ENCODE measurements around the gene SBK3.
"Not testable (repeated sequence)": the region's sequence is repeated elsewhere in the genome, so short reads cannot be mapped to it uniquely, and the experiment has no call there.

Gene SBK3

DNA sequence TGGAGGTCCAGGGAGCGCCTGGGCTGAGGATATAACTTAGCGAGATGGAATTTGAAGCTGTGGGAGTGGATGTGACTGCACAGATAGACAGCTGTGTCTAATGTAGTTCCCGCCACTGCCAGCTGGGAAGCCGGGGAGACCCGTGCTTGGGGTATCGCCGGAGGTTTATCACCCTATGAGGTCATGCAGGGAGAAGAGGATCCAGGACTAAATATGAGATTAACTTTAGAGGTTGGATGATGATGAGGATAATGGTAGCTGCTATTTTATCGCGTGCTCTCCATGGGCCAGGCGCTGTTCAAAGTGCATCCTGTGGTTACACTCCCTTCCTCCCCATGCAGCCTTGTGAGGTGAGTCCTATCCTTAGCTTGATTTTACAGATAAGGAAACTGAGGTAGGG lies 37.2 kb downstream of the SBK3 start:
- DNase-seq, result no peak

DNA sequence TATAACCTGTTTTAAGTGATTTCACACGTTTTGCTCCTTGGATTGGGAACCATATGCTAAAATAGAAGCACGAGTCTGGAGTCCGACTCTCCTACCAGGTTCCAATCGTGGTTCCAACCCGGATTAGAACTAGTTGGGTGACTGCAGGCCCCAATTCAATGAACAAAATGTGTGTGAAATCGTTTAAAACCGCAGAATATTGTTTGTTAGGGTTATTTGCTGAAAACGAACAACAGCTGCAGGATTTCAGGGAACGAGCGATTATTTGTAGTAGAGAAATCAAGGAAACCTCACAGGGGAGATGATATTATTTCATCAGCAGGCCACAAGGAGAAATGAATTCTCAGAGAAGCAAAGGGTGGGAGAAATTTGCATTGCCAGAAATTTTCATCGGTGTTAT lies 40.4 kb downstream of the SBK3 start:
- DNase-seq, result no peak

DNA sequence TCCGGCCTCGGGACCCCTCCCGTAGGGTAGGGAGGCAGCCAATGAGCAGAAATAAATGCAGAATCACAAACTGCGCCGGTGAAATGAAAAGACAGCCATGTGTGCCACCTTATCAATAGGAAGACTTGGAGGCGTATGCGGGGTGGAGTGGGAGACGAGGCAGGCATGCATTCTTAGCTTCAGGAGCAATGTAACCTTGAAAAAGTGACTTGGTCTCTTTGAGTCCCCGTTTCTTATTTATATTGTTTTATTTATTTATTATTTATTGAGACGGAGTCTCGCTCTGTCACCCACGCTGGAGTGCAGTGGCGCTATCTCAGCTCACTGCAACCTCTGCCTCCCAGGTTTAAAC lies 41.1 kb downstream of the SBK3 start:
- DNase-seq, result no peak

DNA sequence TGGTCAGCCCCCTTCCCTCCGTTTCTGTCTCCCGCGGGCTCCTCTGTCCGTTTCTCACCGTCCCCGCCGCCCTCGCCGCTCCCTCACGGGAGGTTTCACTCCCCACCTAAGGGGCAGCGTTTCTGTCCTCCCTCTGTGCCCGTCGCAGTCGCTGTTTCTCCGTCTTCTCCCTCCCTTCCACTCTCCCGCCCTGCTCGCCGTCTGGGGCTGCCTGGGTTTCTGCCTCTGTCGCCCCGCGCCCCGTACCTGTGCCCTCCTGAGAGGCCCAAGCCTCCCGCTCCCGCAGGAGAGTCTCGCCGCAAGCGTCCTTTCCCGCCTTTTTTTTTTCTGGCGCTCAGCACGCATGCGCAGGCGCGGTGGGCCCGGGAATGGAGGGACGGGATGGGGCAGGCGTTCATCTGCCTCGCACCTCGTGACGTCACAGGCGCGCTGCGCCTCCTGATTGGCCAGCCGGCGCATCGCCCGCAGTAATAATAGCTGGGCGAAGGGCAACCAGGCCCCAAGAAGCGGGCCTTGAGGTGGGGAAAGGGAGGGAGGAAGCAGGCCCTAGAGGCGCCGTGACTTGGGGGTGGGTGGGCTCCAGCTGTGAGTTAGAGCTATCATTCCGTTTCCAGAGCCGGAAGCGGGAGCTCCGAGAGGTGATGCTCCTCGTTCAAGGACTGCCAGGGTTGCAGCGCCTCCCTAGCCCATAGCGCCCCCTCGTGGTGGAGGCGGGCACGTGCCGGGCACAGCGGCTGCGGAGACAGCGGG lies 41.7 kb downstream of the SBK3 start:
- peak; percentile 91 for DNase-seq

DNA sequence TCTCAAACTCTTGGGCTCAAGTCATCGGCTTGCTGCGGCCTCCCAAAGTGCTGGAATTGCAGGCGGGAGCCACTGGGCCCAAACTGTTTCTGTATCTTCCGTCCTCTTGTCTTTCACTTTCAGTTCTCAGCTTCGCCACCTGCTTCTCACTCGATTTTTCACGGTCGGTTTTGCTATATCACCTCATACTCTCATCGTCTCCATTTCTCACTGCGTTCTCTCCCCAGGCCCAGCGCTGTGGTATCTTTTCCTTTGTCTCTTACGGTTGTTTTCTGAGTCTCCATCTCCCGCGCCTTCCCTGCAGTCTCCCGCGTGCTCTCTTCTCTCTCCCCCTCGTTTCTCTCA lies 42.2 kb downstream of the SBK3 start:
- DNase-seq, result no peak

DNA sequence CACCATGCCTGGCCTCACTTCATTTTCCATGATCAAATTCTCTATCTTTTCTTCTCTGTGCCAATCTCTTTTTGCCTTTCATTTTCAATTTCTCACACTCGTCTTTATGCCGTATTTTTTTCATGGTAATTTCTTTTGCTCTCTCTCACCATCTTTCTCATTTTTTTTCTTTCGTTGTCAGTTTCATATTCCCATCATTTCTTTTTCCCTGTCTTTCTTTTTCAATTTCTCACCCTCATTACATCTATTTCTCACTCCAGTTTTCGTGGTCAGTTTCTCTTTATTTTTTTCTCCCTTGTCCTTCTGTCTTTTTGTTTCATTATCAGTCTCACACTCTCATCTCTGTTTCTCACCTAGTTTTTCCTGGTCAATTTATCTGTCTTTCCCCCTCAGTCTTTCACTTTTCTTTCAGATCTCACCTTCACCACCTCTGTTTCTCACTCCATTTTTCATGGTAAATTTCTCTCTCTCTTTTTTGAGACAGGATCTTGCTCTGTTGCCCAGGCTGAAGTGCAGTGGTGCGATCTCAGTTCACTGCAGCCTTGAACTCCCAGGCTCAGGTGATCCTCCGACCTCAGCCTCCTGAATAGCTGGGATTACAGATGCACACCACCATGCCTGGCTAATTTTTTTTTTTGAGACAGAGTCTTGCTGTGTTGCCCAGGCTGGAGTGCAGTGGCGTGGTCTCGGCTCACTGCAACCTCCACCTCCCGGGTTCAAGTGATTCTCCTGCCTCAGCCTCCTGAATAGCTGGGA lies 43.0 kb downstream of the SBK3 start:
- DNase-seq, result no peak

DNA sequence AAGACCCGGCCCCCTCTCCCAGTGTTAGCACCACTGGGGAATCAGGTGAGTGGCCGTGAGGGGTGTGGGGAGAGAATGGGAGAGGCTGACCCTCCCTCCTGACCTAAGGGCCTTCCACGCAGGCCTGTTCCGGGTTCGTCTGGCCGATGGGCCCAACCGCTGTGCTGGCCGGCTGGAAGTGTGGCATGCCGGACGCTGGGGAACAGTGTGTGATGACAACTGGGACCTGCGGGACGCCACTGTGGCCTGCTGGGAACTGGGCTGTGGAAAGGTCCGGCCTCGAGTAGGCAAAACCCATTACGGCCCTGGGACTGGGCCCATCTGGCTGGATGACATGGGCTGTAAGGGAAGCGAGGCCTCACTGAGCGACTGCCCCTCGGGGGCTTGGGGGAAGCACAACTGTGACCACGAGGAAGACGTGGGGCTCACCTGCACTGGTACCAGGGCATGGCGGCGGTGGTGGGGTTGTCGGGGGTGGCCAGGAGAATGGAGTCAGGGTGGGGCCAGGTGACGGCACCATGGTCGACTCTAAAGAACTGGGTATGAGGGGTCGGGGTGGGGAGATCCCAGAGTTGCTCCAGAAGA lies 44.9 kb downstream of the SBK3 start:
- DNase-seq, result no peak

DNA sequence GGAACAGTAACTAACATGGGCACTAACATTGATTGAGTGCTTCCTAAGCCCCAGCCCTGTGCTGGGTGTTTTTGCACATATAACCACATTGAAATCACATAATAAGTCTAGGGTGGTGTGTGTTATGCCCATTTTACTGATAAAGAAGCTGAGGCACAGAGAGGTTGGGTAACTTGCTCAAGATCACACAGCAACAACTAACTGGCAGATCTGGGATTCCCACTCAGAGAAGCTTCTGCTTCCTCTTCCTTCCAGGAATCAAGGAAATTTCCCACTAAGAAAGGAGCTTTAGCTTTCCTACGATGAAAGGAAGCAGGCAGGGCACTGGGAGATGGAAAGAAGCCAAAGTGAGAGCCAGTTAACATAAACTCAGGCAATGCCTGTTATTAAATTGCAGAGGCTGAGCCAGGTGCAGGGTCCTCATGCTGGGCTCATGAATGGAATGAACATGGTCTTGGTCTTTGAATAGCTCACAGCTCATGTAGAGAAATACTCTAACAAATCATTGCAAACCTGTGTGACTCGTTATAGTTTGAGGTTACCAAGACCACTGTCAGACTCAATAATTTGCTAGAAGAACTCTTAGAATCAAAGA lies 47.0 kb downstream of the SBK3 start:
- DNase-seq, result no peak

DNA sequence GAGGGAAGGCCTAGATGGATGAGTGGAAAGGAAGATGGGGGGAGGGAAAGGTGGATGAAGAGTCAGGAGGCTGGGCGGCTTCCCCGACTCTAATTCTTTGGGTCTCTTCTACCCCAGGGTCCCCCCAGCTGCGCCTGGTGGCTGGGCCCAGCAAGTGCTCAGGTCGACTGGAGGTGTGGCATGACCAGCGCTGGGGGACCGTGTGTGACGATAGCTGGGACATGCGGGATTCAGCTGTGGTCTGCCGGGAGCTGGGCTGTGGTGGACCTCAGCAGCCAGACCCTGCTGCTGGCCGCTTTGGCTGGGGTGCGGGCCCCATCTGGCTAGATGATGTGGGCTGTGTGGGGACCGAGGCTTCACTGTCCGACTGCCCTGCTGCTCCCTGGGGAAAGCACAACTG lies 47.6 kb downstream of the SBK3 start:
- no peak for DNase-seq

DNA sequence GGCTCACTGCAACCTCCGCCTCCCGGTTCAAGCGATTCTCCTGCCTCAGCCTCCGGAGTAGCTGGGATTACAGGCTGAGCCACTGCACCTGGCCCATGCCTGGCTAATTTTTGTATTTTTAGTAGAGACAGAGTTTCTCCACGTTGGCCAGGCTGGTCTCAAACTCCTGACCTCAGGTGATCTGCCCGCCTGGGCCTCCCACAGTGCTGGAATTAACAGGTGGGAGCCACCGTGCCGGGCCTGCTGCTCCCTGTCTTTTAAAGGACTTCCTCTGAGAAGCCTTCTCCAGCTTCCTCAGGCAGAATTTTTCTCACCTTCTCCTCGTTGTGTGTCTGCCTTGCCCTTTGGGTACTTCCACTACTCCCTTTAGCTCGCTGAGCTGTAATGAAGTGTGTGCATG lies 48.5 kb downstream of the SBK3 start:
- DNase-seq, result not testable (repeated sequence)

DNA sequence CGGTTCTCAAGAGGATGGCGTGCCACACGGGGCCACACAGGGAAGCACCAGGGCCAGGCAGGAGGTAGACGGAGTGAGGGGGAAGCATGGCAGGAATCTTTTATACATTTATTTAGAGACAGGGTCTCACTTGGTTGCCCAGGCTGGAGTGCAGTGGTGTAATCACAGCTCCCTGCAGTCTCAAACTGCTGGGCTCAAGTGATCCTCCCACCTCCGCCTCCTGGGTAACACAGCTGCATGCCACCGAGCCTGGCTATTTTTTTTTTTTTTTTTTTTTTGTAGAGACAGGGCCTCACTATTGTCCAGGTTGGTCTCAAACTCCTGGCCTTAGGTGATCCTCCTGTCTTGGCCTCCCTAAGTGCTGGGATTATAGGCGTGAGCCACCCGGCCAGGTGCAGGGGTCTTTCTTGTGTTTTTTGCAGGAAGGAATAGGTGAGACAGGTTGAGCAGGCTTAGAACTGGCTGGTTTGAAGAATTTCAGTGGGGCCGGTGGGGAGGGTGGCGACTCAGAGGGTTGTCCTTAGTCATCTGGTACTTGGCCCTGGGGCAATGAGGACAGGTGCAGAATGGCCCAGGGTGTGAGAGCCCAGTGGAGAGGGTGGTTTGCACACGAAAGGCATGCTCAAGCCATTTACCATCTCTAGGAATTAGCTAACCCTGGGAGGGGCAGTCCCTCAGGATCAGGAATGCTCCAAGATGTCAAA lies 49.5 kb downstream of the SBK3 start:
- peak; percentile 38 for DNase-seq

DNA sequence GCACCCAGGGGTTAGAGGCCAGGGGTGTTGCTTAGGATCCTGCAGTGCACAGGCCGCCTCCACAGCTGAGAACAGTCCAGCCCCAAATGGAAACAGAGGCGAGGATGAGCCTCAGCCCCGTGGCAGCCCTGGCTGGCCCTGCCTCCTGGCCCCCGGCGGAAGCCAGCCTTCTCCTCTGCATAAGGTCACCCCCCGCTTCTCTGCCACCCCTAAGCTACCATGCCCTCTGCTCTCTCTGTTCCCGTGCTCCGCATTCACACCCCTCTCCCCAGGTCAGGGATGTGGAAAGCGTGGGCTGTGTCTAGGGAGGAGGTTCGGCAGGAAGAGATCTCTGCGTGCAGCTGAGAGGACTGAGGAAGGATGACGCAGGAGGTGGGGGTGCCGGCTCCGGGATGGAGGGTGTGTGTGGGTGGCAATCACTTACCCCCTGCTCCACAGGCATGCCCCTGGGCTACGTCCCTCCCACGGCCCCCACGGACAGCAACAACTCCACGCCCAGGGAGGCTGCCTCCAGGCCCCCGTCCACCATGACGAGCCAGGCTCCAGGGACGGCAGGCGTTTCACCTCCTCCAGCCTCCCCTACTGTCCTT lies 51.1 kb downstream of the SBK3 start:
- peak; percentile 84 for DNase-seq

DNA sequence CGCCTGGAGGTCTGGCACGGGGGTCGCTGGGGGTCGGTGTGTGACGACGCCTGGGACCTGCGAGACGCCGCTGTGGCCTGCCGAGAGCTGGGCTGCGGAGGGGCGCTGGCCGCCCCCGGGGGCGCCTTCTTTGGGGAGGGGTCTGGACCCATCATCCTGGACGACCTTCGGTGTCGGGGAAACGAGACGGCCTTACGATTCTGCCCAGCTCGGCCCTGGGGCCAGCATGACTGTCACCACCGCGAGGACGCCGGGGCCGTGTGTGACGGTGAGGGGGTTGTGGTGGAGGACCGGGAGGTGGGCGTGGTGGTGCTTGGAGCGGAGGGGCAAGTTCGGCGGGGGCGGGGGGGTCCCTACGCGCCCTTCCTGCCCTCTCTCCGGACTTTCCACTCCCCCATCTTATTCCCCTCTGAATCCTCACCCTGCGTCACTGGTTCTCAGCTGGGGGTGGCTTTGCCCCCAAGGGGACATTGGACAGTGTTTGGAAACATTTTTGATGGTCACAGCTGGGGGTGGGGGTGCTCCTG lies 51.6 kb downstream of the SBK3 start:
- no peak for DNase-seq

DNA sequence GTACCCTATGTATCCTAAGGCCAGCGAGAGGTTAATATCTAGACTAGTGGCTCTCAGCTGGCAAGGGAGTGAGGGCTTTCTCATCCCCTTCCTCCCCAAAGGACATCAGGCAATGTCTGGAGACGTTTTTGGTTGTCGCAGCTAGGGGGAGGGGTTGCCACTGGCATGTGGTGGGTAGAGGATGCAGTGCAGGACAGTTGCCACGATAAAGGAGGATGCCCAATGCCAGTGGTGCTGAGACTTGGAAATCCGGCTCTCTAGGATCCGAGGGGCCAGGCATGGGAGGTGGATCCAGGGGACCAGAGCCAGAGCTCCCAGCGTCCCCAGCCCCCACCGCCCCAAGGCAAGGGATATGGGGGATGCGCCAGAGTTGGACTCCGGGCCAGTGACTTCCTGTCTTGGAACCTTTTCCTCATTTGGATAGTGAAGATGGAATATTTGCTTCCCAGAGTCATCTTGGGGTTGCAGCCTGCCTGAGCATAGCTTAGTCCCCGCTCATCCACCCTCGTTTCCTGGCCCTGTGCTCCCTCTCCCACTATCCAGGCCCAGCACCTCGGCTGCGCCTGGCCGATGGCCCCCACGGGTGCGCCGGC lies 52.2 kb downstream of the SBK3 start:
- peak; percentile 63 for DNase-seq

DNA sequence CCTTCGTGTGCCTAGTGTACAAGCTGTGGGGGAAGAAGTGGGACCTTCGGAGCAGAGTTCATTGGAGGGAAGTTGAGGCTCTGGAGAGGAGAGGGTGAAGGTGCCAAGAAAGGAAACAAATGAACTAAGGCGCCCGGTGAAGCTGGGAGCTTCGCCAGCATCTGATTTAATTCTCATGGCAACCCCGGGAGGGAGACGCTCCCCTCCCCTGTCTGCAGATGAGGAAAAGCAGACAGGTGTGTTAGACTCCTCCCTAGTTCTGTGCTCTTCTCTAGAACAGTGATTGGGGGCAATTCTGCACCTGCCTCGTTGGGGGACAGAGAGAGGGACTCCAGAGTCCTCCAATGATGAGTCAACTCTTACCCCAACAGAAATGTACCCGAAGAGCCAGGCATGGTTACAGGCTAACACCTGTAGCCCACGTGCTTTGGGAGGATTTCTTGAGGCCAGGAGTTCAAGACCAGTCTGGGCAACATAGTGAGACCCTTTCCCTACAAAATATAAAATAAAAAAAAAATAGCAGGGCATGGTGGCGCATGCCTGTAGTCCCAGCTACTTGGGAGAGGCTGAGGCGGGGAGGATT lies 52.9 kb downstream of the SBK3 start:
- DNase-seq, result no peak

DNA sequence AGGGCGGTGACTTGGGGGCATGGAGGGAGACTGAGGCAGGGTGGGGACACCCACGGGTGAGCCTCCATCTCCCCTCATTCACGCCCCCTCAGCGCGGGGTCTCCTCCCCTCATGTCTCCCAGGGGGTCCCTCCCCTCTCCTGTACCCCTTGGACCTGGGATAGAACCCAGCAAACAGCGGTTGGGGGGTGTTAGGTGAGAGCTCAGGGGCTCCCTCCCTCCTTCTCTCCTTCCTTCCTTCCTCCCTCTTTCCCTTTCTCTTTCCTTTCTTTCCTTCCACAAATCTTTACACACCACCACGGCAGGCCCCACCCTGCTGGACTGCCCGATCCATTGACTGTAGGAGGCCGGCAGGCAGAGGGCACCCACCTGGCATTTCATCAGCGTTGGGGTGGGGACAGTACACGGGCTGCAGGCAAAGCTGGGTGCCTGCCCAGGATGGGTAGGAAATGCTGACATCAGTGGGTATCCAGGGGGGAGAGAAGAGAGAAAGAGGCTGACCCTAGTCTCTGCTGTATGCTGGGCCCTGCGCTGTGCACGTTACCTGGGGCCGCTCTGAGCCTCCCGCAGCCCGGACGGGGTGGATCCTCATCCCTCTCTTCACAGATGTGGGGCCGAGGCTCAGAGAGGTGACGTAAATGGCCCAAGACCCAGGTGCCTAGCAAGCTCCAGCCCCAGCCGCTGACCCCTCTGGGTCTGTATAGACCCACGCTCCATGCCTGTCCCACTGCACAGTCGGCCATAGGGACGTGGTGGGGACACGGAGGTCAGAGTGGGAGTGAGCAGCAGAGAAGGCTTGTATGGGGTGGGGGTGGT lies 53.6 kb downstream of the SBK3 start:
- no peak for DNase-seq
